Natural killer cell (primary cell): ENCODE results near the gene DTNB. TPM values are rescaled to one million over a fixed set of nuclear protein-coding genes. Genes with fewer than 3 reads are reported as not detected.
"Not testable (repeated sequence)": the region's sequence is repeated elsewhere in the genome, so short reads cannot be mapped to it uniquely, and the experiment has no call there.

Source experiments
- ATAC-seq, 3 donors: fragments of 150-1000 bp in 2 of 3; fragments of 200-7000 bp in 1 of 3; cut with Tn5 transposase; 1 replicate in 1 of 3; 2 replicates in 2 of 3; pipeline ENCODE4 v1.10.0; 2021; ENCODE audit warnings: mild to moderate bottlenecking in 2 of 3, moderate library complexity in 2 of 3
- DNase-seq, 2 donors: peaks; one replicate each; pipeline versions ENCODE4 v3.0.0 to v3.0.0-alpha.2; 2013 to 2021; ENCODE audit warnings: mixed read lengths in 1 of 2
- H3K27ac ChIP-seq: one replicate; pipeline ENCODE4 v1.5.1; 2013; ENCODE audit warnings: mild to moderate bottlenecking, low read length
- H3K27me3 ChIP-seq: one replicate; pipeline ENCODE4 v1.6.1; 2013; ENCODE audit warnings: low read length; ENCODE audit not compliant: control insufficient read depth, insufficient read depth
- H3K36me3 ChIP-seq: one replicate; pipeline ENCODE4 v1.6.1; 2013; ENCODE audit warnings: low read length; ENCODE audit not compliant: control insufficient read depth, insufficient read depth
- H3K4me1 ChIP-seq: one replicate; pipeline ENCODE4 v1.6.1; 2013; ENCODE audit warnings: low read length; ENCODE audit not compliant: control insufficient read depth, insufficient read depth
- H3K4me3 ChIP-seq: one replicate; pipeline ENCODE4 v1.5.1; 2013; ENCODE audit warnings: low read length
- H3K9me3 ChIP-seq: one replicate; pipeline ENCODE4 v1.6.1; 2013; ENCODE audit warnings: low read length; ENCODE audit not compliant: control insufficient read depth, insufficient read depth
- H3K27ac Mint-ChIP-seq, 2 donors: one replicate each; pipeline ENCODE4 v1.8.0; 2022; ENCODE audit warnings: mild to moderate bottlenecking in 2 of 2, mixed read lengths in 2 of 2, moderate library complexity in 1 of 2
- H3K27me3 Mint-ChIP-seq, 2 donors: one replicate each; pipeline ENCODE4 v1.8.0; 2022; ENCODE audit warnings: low read depth in 2 of 2, mixed read lengths in 2 of 2
- H3K36me3 Mint-ChIP-seq: one replicate; pipeline ENCODE4 v1.8.0; 2022; ENCODE audit warnings: mixed read lengths
- H3K4me1 Mint-ChIP-seq, 2 donors: one replicate each; pipeline ENCODE4 v1.8.0; 2022; ENCODE audit warnings: mixed read lengths in 2 of 2
- H3K4me3 Mint-ChIP-seq: one replicate; pipeline ENCODE4 v1.8.0; 2022; ENCODE audit warnings: mild to moderate bottlenecking, moderate library complexity, mixed read lengths
- H3K9me3 Mint-ChIP-seq, 2 donors: one replicate each; pipeline ENCODE4 v1.8.0; 2022; ENCODE audit warnings: mixed read lengths in 2 of 2
- CTCF ChIP-seq: fragments of 200-600 bp; IDR thresholded peaks from one replicate; pipeline ENCODE4 v1.8.0; 2022; ENCODE audit warnings: antibody characterized with exemption
- WGBS: methylation state at CpG from one replicate; pipeline ENCODE4 v1.1.7; 2013; ENCODE audit warnings: missing lambda C conversion rate; ENCODE audit not compliant: insufficient coverage; 5-methylcytosine and 5-hydroxymethylcytosine counted together
- intact Hi-C: fragments of 100-400 bp; cut with micrococcal nuclease; formaldehyde crosslinking; loops from one replicate; pipeline ENCODE4 v1.14.2; 2022
- total RNA-seq, 4 donors: library from RNA; stranded (reverse); fragments of 120-200 nt in 1 of 4; gene quantifications; one replicate each; pipeline versions ENCODE4 v1.2.3 to v1.2.4, GENCODE V29; 2013 to 2022

The DTNB gene
- total RNA-seq, 3 donors from 2014 or later (not counting 1 experiment from before 2014, with no cell fraction given): 20.8 to 33.7 (median 23.6) TPM

DNA sequence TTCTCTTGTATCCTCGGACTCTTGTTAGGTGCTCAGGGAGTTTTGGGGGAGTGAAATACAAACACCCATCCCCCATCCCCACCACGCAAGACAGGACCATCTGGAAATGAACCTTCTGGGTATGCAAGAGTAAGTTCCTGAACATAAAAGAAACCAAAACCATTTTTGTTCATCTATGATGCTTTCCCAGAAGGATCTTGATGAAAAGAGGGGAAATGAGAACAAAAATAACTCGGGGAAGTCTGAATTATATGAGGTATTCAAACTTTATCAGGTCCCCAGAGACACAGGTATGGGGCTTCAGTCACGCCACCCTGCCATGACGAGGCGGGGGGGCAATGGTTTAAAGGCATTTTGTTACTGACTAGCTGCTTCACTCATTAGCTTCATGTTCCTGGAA, 263.0 kb downstream of the DTNB start:
- Mint-ChIP-seq H3K4me1 (peaks cover 13 to 15% of the 10 kb centered on the region in 2 donors), H3K36me3 (no peaks in the 10 kb centered on the region), H3K4me3 (no peak overlapping the region), H3K27ac (no peak overlapping the region), H3K9me3 (no peaks in the 10 kb centered on the region), H3K27me3 (no peaks in the 10 kb centered on the region)
- no peaks in the 10 kb centered on the region for H3K36me3 ChIP-seq
- H3K4me1 ChIP-seq: peaks cover 8% of the 10 kb centered on the region
- no peaks in the 10 kb centered on the region for H3K27me3 ChIP-seq
- intact Hi-C loops: no loop called here
- TF ChIP-seq CTCF: no peak
- no peak overlapping the region for H3K4me3 ChIP-seq
- no peaks in the 10 kb centered on the region for H3K9me3 ChIP-seq
- H3K27ac ChIP-seq: no peak overlapping the region
- WGBS: 70% methylated on average over 4 of the region's 6 CpGs
- ATAC-seq (no peak), DNase-seq (no peak)

DNA sequence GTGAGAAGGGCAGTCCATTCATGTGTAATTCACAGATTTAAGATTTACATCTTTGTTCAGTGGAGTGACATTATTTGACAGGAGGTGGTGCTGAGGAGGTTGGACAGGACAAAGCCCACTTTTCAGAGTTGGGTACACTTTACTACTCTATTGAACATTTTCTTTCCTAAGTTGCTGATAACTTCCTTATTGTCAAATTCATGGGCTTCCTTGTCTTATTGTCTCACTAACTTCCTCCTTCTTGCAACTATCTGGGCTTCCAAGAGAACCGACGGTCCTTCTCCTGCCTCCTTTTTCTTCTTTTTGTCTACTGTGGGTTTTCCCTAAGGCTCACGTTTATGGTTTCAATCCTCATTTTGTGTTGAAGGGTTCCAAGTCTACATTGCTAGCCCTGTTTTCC, 263.9 kb downstream of the DTNB start:
- H3K9me3 Mint-ChIP-seq: no peaks in the 10 kb centered on the region
- Histone ChIP-seq H3K9me3 (no peaks in the 10 kb centered on the region), H3K4me1 (peaks cover 8% of the 10 kb centered on the region), H3K4me3 (no peak overlapping the region), H3K36me3 (no peaks in the 10 kb centered on the region), H3K27me3 (no peaks in the 10 kb centered on the region), H3K27ac (no peak overlapping the region)
- H3K27me3 Mint-ChIP-seq: no peaks in the 10 kb centered on the region
- H3K4me1 Mint-ChIP-seq: peaks cover 13 to 15% of the 10 kb centered on the region in 2 donors
- no peak for TF ChIP-seq CTCF
- ATAC-seq (no peak), DNase-seq (no peak)
- H3K4me3 Mint-ChIP-seq: no peak overlapping the region
- H3K27ac Mint-ChIP-seq: no peak overlapping the region
- 70% methylated on average over 3 of the region's 3 CpGs for WGBS
- intact Hi-C loops: no loop called here
- H3K36me3 Mint-ChIP-seq: no peaks in the 10 kb centered on the region

GRCh38 chr2:25409044-25409443, 264.3 kb downstream of the DTNB start:
- Mint-ChIP-seq H3K9me3 (no peaks in the 10 kb centered on the region), H3K4me1 (peaks cover 16 to 17% of the 10 kb centered on the region in 2 donors), H3K27me3 (no peaks in the 10 kb centered on the region), H3K27ac (no peak overlapping the region), H3K36me3 (no peaks in the 10 kb centered on the region), H3K4me3 (no peak overlapping the region)
- Histone ChIP-seq H3K4me3 (no peak overlapping the region), H3K27ac (no peak overlapping the region), H3K4me1 (peaks cover 11% of the 10 kb centered on the region), H3K9me3 (no peaks in the 10 kb centered on the region), H3K27me3 (no peaks in the 10 kb centered on the region), H3K36me3 (no peaks in the 10 kb centered on the region)
- 96% methylated on average over 1 of the region's 1 CpG for WGBS
- TF ChIP-seq CTCF: no peak
- ATAC-seq (no peak), DNase-seq (no peak)
- intact Hi-C loops: no loop called here

DNA sequence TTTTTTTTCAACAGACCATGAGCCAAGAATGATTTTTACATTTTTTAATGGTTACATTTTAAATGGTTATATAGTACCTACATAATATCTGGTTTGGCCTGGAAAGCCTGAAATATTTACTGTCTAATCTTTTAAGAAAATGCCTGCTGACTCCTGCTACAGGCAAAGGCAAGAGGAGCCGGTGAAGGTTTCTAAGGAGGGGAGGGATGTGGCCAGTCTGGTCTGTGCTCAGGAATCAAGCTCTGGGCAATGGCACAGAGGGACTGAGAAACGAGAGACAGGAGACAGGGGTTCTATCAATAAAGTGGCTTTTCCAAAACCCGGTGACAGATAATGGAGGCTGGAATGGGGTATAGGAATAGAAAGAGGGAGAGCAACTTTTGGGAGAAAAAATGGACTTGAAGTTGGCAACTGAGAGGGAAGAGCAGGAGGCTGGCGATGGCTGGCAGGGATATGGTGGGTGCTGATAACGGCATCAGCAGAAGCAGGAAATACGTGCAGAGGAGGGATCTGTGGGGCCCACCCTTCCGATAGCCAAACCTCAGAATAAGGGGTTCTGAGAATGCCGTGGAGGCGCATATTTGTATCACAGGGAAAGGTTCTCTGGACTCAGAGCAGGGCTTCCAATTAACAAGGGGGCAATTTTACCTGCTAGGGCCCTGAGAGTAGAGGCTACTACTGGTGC, 267.6 kb downstream of the DTNB start:
- intact Hi-C loops: no loop called here
- no peaks in the 10 kb centered on the region for H3K36me3 ChIP-seq
- H3K27me3 ChIP-seq: no peaks in the 10 kb centered on the region
- Mint-ChIP-seq H3K4me3 (no peak overlapping the region), H3K27me3 (no peaks in the 10 kb centered on the region), H3K4me1 (peaks cover 25 to 33% of the 10 kb centered on the region in 2 donors), H3K27ac (no peak overlapping the region), H3K9me3 (no peaks in the 10 kb centered on the region), H3K36me3 (no peaks in the 10 kb centered on the region)
- H3K27ac ChIP-seq: no peak overlapping the region
- TF ChIP-seq CTCF: no peak
- ATAC-seq (no peak), DNase-seq (no peak)
- no peaks in the 10 kb centered on the region for H3K9me3 ChIP-seq
- no peak overlapping the region for H3K4me3 ChIP-seq
- peaks cover 20% of the 10 kb centered on the region for H3K4me1 ChIP-seq
- WGBS: 81% methylated on average over 9 of the region's 9 CpGs

GRCh38 chr2:25403120-25403760, 270.1 kb downstream of the DTNB start:
- DNase-seq: peak in 1 of 2 donors; percentile 17
- H3K9me3 Mint-ChIP-seq, H3K27me3 ChIP-seq, H3K27me3 Mint-ChIP-seq, H3K9me3 ChIP-seq, H3K36me3 ChIP-seq, H3K36me3 Mint-ChIP-seq, H3K4me3 ChIP-seq: not testable (repeated sequence)
- Mint-ChIP-seq H3K4me3 (peak overlapping the region; percentile 68), H3K27ac (peak overlapping the region; percentile 82 to 87), H3K4me1 (peaks cover 25 to 33% of the 10 kb centered on the region in 2 donors)
- peak overlapping the region; percentile 26 for H3K27ac ChIP-seq
- H3K4me1 ChIP-seq: peaks cover 20% of the 10 kb centered on the region
- WGBS: 88% methylated on average over 13 of the region's 13 CpGs
- ATAC-seq: peak; percentile 88 to 92 (median 90)
- intact Hi-C loops: loop anchor here (2.0 kb wide), 1 partner anchor 26 kb away; no protein-coding TSS in a partner anchor
